HG02678 (cell line): ENCODE data around the gene CSTF1.
A peak's percentile ranks its signal among the peaks of the same experiment; 100 is the strongest.

Experiments
- ATAC-seq: cut with Tn5 transposase; IDR thresholded peaks from one replicate; pipeline ENCODE4 v1.9.1; 2021; ENCODE audit warnings: mild to moderate bottlenecking, moderate library complexity; ENCODE audit not compliant: unreplicated experiment

Gene CSTF1

GRCh38 chr20:56426926-56427325 lies 34.5 kb downstream of the CSTF1 start:
- no peak for ATAC-seq

GRCh38 chr20:56427797-56428196 lies 35.4 kb downstream of the CSTF1 start:
- ATAC-seq = no peak

- ATAC-seq = no peak
These were observed 36.0 kb downstream of the CSTF1 start for GRCh38 chr20:56428410-56428809.

GRCh38 chr20:56428881-56429280 lies 36.4 kb downstream of the CSTF1 start:
- ATAC-seq = no peak

- ATAC-seq = no peak
These were observed 37.1 kb downstream of the CSTF1 start for GRCh38 chr20:56429502-56429901.

GRCh38 chr20:56429941-56430340 lies 37.5 kb downstream of the CSTF1 start:
- ATAC-seq = no peak

- no peak for ATAC-seq
These were observed 38.0 kb downstream of the CSTF1 start for GRCh38 chr20:56430461-56430860.

GRCh38 chr20:56430957-56431356 lies 38.5 kb downstream of the CSTF1 start:
- ATAC-seq = no peak

GRCh38 chr20:56431471-56431870 lies 39.0 kb downstream of the CSTF1 start:
- no peak for ATAC-seq

GRCh38 chr20:56433221-56433879 lies 40.9 kb downstream of the CSTF1 start:
- ATAC-seq = no peak

GRCh38 chr20:56433880-56434255 lies 41.4 kb downstream of the CSTF1 start:
- no peak for ATAC-seq

- no peak for ATAC-seq
These were observed 44.9 kb downstream of the CSTF1 start for GRCh38 chr20:56437196-56437960.

GRCh38 chr20:56438284-56438683 lies 45.8 kb downstream of the CSTF1 start:
- no peak for ATAC-seq

- no peak for ATAC-seq
These were observed 47.4 kb downstream of the CSTF1 start for GRCh38 chr20:56439771-56440291.

GRCh38 chr20:56440346-56441007 lies 48.0 kb downstream of the CSTF1 start:
- ATAC-seq = peak; percentile 71

- no peak for ATAC-seq
These were observed 50.2 kb downstream of the CSTF1 start for GRCh38 chr20:56442389-56443365.

- no peak for ATAC-seq
These were observed 51.5 kb downstream of the CSTF1 start for GRCh38 chr20:56443654-56444540.

- no peak for ATAC-seq
These were observed 52.7 kb downstream of the CSTF1 start for GRCh38 chr20:56445130-56445529.

GRCh38 chr20:56445540-56445939 lies 53.1 kb downstream of the CSTF1 start:
- ATAC-seq = no peak

- no peak for ATAC-seq
These were observed 54.8 kb downstream of the CSTF1 start for GRCh38 chr20:56447227-56447626.
